ENCODE results near the gene SLC2A9. TPM values are rescaled to one million over a fixed set of nuclear protein-coding genes. Genes with fewer than 3 reads are reported as not detected.

SLC2A9 gene
- total RNA-seq, 1 donor from 2014 or later = 0.72 TPM

- no peaks in the 10 kb centered on the region for H3K4me1 Mint-ChIP-seq (ENCODE audit: low read depth)
- H3K4me3 Mint-ChIP-seq (ENCODE audit: unreplicated experiment) = no peak overlapping the region
- DNase-seq (ENCODE audit: low spot score) = no peak
- no peaks in the 10 kb centered on the region for H3K36me3 Mint-ChIP-seq (ENCODE audit: low read depth)
- no peaks in the 10 kb centered on the region for H3K9me3 Mint-ChIP-seq (ENCODE audit: low read depth)
- peaks cover 44% of the 10 kb centered on the region for H3K27me3 Mint-ChIP-seq (ENCODE audit: low read depth)
- no peak overlapping the region for H3K27ac Mint-ChIP-seq (ENCODE audit: unreplicated experiment)
- TF ChIP-seq, protein P1, sequence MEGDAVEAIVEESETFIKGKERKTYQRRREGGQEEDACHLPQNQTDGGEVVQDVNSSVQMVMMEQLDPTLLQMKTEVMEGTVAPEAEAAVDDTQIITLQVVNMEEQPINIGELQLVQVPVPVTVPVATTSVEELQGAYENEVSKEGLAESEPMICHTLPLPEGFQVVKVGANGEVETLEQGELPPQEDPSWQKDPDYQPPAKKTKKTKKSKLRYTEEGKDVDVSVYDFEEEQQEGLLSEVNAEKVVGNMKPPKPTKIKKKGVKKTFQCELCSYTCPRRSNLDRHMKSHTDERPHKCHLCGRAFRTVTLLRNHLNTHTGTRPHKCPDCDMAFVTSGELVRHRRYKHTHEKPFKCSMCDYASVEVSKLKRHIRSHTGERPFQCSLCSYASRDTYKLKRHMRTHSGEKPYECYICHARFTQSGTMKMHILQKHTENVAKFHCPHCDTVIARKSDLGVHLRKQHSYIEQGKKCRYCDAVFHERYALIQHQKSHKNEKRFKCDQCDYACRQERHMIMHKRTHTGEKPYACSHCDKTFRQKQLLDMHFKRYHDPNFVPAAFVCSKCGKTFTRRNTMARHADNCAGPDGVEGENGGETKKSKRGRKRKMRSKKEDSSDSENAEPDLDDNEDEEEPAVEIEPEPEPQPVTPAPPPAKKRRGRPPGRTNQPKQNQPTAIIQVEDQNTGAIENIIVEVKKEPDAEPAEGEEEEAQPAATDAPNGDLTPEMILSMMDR (IDR thresholded peaks at IDR 0.05) = no peak
Measured at GRCh38 chr4:9895333-9895705, 126.0 kb downstream of the SLC2A9 start.

DNA sequence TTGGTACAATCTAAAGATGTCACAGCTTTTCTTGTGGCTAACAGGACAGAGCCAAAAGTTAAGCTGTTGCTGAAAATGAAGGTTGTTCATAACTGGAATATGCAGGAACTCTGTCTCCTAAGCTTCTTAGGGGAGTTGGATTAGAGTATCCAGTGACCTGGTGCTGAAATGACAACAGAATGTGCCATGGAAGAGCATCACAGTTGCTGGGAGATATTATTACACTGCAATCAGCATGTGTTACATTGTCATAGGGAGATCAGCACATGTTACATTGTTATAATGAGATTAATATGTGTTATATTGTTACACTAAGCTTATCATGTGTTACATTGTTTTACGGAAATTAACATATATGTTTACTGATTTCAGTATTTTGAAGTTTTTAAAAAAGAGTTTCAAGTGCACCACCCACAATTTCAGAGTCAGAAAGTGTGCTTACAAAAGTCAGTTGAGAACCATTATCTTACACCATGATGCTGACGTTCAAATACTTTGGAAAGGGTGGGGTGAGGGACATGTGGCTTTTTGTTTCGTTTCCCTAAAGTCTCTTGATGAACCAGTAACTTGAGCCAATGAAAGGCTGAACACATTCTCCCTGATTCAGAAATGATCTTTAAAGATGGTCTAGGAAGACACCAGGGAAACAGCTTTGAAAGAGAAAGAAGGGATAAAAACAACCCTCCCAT, 126.5 kb downstream of the SLC2A9 start:
- Mint-ChIP-seq H3K4me1 (ENCODE audit: low read depth) (no peaks in the 10 kb centered on the region), H3K27ac (ENCODE audit: unreplicated experiment) (no peak overlapping the region), H3K4me3 (ENCODE audit: unreplicated experiment) (no peak overlapping the region), H3K9me3 (ENCODE audit: low read depth) (no peaks in the 10 kb centered on the region), H3K27me3 (ENCODE audit: low read depth) (peaks cover 42% of the 10 kb centered on the region), H3K36me3 (ENCODE audit: low read depth) (no peaks in the 10 kb centered on the region)
- TF ChIP-seq, protein P1 (IDR thresholded peaks at IDR 0.05) = no peak
- no peak for DNase-seq (ENCODE audit: low spot score)

DNA sequence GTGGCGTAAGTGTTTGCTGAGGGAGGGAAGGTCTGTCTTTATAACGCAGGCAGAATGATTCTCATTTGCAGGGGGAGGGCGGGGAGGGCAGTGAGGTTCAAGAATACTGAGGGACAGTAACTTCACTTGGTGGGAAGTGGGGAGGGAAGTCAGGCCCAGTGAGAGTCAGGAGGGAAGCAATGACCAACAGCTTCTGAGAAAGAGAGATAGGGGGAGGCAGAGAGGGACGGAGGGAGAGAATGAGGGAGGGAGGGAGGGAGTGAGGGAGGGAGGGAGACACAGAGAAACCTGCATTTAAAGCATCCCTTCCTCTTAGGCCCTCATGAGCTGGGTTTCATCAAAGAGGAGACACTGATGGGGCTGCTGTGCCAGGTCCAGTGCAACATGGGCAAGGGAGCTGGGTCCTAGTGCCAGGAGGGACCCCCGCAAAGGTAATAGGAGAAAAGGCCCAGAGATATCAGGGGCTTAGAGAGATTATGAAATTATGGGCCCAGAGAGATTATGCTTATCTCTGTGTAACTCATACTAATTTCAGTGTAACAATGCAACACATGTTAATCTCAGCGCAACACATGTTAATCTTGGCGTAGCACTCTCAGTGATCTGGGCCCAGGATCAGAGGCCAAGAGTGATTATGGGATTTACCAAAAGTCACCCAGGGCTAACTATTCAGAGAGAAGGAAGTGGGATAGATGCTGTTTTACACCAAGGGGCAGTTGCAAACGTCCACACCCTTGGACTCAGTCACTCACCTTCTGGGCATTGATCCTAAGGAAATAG, 127.8 kb downstream of the SLC2A9 start:
- Mint-ChIP-seq H3K4me1 (ENCODE audit: low read depth) (no peaks in the 10 kb centered on the region), H3K27ac (ENCODE audit: unreplicated experiment) (no peak overlapping the region), H3K36me3 (ENCODE audit: low read depth) (no peaks in the 10 kb centered on the region), H3K27me3 (ENCODE audit: low read depth) (peaks cover 35% of the 10 kb centered on the region), H3K9me3 (ENCODE audit: low read depth) (no peaks in the 10 kb centered on the region), H3K4me3 (ENCODE audit: unreplicated experiment) (no peak overlapping the region)
- no peak for DNase-seq (ENCODE audit: low spot score)
- TF ChIP-seq, protein P1 (IDR thresholded peaks at IDR 0.05) = no peak

DNA sequence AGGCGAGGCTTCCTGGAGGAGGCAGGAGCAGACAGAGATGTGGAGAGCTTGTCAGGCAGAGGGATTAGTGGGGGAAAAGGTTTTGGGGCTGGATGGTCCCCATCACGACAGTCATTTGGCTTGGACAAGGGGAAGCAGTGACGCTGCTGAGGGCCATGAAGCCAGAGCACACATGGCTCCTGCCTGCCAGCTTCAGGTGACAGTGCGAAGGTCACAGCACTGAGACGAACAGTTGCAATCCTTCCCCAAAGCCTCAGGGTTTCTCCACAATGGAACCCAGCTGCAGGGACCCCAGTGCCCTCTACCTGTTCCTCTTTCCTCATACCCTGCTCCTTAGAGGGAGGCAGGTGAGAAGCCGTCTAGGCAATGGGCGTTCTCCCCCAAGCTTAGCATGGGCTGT, 129.6 kb downstream of the SLC2A9 start:
- Mint-ChIP-seq H3K4me3 (ENCODE audit: unreplicated experiment) (no peak overlapping the region), H3K27ac (ENCODE audit: unreplicated experiment) (no peak overlapping the region), H3K9me3 (ENCODE audit: low read depth) (no peaks in the 10 kb centered on the region), H3K4me1 (ENCODE audit: low read depth) (no peaks in the 10 kb centered on the region), H3K36me3 (ENCODE audit: low read depth) (no peaks in the 10 kb centered on the region), H3K27me3 (ENCODE audit: low read depth) (peaks cover 31% of the 10 kb centered on the region)
- no peak for DNase-seq (ENCODE audit: low spot score)
- TF ChIP-seq, protein P1 (IDR thresholded peaks at IDR 0.05) = no peak

DNA sequence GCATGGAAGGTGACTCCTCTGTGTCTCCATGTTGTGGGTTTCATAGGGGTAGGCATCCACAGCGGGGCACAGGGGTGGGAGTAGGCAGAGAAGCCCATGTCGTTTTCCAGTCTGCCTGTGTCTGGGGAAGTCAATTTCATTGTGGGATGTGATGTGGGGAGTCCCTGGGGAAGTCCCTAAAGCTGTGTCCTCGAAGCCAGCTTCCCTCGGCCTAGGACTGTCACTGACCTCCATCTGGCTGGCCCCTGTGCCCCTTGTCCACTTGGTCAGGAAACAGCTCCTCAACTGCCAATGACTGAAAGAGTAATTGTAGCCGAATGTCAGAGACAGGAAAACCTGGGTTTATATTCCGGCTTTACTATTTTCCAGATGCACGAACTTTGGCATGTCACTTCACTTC, 130.2 kb downstream of the SLC2A9 start:
- Mint-ChIP-seq H3K4me1 (ENCODE audit: low read depth) (no peaks in the 10 kb centered on the region), H3K36me3 (ENCODE audit: low read depth) (no peaks in the 10 kb centered on the region), H3K27me3 (ENCODE audit: low read depth) (peaks cover 26% of the 10 kb centered on the region), H3K9me3 (ENCODE audit: low read depth) (no peaks in the 10 kb centered on the region), H3K4me3 (ENCODE audit: unreplicated experiment) (no peak overlapping the region), H3K27ac (ENCODE audit: unreplicated experiment) (no peak overlapping the region)
- no peak for DNase-seq (ENCODE audit: low spot score)
- TF ChIP-seq, protein P1 (IDR thresholded peaks at IDR 0.05) = no peak
